ENCODE results near the gene EHF. TPM values are rescaled to one million over a fixed set of nuclear protein-coding genes. Genes with fewer than 3 reads are reported as not detected.
"Not testable (repeated sequence)": the region's sequence is repeated elsewhere in the genome, so short reads cannot be mapped to it uniquely, and the experiment has no call there.

EHF gene
- total RNA-seq, 1 donor from 2014 or later, result not detected

DNA sequence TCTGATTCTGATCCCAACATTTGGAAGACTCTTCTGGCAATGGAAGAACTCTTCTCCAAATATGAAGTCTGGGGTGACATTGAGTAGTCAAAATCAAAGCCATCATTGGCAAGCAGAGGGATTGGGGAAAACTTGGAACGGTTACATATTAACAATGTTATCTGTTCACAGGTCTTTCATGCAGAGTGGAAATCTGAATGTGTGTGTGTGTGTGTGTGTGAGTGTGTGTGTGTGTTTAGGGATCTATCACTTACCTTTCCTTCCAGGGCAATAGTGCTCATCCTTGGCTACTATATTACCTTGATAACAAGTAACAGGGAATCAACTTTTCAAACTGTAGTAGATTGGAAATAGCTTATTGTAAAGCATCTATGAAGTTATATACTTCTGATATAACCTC is 55.3 kb downstream of the EHF start:
- no peaks in the 10 kb centered on the region for H3K9me3 ChIP-seq (ENCODE audit: control insufficient read depth in 3 of 3, low read length in 3 of 3)
- H3K27me3 ChIP-seq (ENCODE audit: control insufficient read depth in 3 of 3, insufficient read depth in 3 of 3, low read length in 3 of 3), result no peaks in the 10 kb centered on the region
- no peak overlapping the region for H3K9ac ChIP-seq (ENCODE audit: low read depth in 1 of 3, low read length in 3 of 3)
- H3K4me1 ChIP-seq (ENCODE audit: control insufficient read depth in 3 of 3, insufficient read depth in 3 of 3, low read length in 3 of 3), result no peaks in the 10 kb centered on the region
- H3K36me3 ChIP-seq (ENCODE audit: control insufficient read depth in 3 of 3, insufficient read depth in 3 of 3, low read length in 3 of 3), result no peaks in the 10 kb centered on the region
- no peak overlapping the region for H3K4me3 ChIP-seq (ENCODE audit: low read length in 3 of 3)
- H3K27ac ChIP-seq (ENCODE audit: low read depth, low read length), result no peak overlapping the region

DNA sequence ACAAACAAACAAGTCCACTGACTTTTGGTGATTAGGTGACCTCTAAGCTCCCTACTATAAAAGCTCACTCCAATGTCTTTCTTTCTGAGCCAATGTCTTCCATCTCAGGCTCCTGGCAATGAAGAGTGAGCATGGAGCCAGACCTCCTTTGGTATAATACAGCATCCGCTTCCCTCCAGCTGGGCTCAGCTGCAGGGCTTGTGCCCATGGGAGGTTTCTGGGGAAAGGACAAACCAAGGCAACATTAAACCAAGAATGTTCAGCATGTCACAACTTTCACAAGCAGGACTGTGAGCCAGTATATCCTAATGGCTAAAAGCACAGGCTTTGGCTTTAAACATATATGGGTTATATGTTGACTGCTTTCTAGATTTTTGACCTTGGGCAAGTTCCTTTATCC is 58.8 kb downstream of the EHF start:
- Histone ChIP-seq H3K36me3 (ENCODE audit: control insufficient read depth in 3 of 3, insufficient read depth in 3 of 3, low read length in 3 of 3) (no peaks in the 10 kb centered on the region), H3K9ac (ENCODE audit: low read depth in 1 of 3, low read length in 3 of 3) (no peak overlapping the region), H3K27ac (ENCODE audit: low read depth, low read length) (no peak overlapping the region), H3K4me1 (ENCODE audit: control insufficient read depth in 3 of 3, insufficient read depth in 3 of 3, low read length in 3 of 3) (no peaks in the 10 kb centered on the region), H3K4me3 (ENCODE audit: low read length in 3 of 3) (no peak overlapping the region), H3K27me3 (ENCODE audit: control insufficient read depth in 3 of 3, insufficient read depth in 3 of 3, low read length in 3 of 3) (no peaks in the 10 kb centered on the region), H3K9me3 (ENCODE audit: control insufficient read depth in 3 of 3, low read length in 3 of 3) (no peaks in the 10 kb centered on the region)

DNA sequence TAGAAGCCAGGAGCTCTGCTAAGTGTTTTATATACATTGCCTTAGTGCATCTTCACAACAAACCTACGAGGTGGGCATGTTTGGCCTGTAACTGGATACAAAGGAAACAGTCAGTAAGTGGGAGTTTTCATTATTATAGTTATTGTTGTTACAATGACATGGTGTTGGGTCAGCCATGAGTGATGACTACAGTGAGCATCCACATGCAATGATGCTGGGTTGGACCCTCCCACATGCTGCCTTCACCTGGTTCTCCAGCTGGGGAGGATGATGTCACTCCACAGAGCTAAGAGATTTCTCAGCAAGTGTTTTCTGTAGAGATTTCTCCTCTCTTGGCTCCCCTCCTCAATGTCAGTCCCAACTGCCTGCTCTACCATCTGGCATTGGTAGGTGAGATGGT is 59.3 kb downstream of the EHF start:
- Histone ChIP-seq H3K27ac (ENCODE audit: low read depth, low read length) (no peak overlapping the region), H3K9ac (ENCODE audit: low read depth in 1 of 3, low read length in 3 of 3) (no peak overlapping the region), H3K4me3 (ENCODE audit: low read length in 3 of 3) (no peak overlapping the region), H3K4me1 (ENCODE audit: control insufficient read depth in 3 of 3, insufficient read depth in 3 of 3, low read length in 3 of 3) (no peaks in the 10 kb centered on the region), H3K36me3 (ENCODE audit: control insufficient read depth in 3 of 3, insufficient read depth in 3 of 3, low read length in 3 of 3) (no peaks in the 10 kb centered on the region), H3K9me3 (ENCODE audit: control insufficient read depth in 3 of 3, low read length in 3 of 3) (no peaks in the 10 kb centered on the region), H3K27me3 (ENCODE audit: control insufficient read depth in 3 of 3, insufficient read depth in 3 of 3, low read length in 3 of 3) (no peaks in the 10 kb centered on the region)

- H3K36me3 ChIP-seq (ENCODE audit: control insufficient read depth in 3 of 3, insufficient read depth in 3 of 3, low read length in 3 of 3), result no peaks in the 10 kb centered on the region
- no peaks in the 10 kb centered on the region for H3K4me1 ChIP-seq (ENCODE audit: control insufficient read depth in 3 of 3, insufficient read depth in 3 of 3, low read length in 3 of 3)
- no peaks in the 10 kb centered on the region for H3K27me3 ChIP-seq (ENCODE audit: control insufficient read depth in 3 of 3, insufficient read depth in 3 of 3, low read length in 3 of 3)
- H3K9me3 ChIP-seq (ENCODE audit: control insufficient read depth in 3 of 3, low read length in 3 of 3), result no peaks in the 10 kb centered on the region
- no peak overlapping the region for H3K4me3 ChIP-seq (ENCODE audit: low read length in 3 of 3)
- no peak overlapping the region for H3K27ac ChIP-seq (ENCODE audit: low read depth, low read length)
- H3K9ac ChIP-seq (ENCODE audit: low read depth in 1 of 3, low read length in 3 of 3), result no peak overlapping the region
Measured at GRCh38 chr11:34680918-34681586, 60.2 kb downstream of the EHF start.

GRCh38 chr11:34682825-34683224 is 61.9 kb downstream of the EHF start:
- no peak overlapping the region for H3K9ac ChIP-seq (ENCODE audit: low read depth in 1 of 3, low read length in 3 of 3)
- H3K36me3 ChIP-seq (ENCODE audit: control insufficient read depth in 3 of 3, insufficient read depth in 3 of 3, low read length in 3 of 3), result no peaks in the 10 kb centered on the region
- no peak overlapping the region for H3K27ac ChIP-seq (ENCODE audit: low read depth, low read length)

DNA sequence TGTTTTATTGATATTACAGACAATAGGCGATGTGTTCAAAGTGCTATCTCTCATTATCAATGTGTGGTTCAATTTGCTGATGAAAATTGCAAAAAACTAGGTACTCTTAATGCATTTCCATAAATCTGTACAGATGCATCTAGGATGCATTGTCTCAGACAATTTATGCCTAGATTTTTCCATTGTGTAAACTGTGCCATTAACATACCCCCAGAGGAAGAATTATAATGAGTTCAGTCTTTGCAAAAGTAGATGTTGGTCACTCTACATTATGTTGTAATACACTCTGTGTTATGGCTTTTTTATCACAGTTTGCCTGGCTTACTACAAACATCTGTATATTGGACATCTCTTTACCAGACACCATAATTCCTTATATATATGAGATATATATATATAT is 62.5 kb downstream of the EHF start:
- no peak overlapping the region for H3K27ac ChIP-seq (ENCODE audit: low read depth, low read length)
- H3K27me3 ChIP-seq (ENCODE audit: control insufficient read depth in 3 of 3, insufficient read depth in 3 of 3, low read length in 3 of 3), result no peaks in the 10 kb centered on the region
- no peaks in the 10 kb centered on the region for H3K9me3 ChIP-seq (ENCODE audit: control insufficient read depth in 3 of 3, low read length in 3 of 3)
- H3K9ac ChIP-seq (ENCODE audit: low read depth in 1 of 3, low read length in 3 of 3), result no peak overlapping the region
- no peaks in the 10 kb centered on the region for H3K36me3 ChIP-seq (ENCODE audit: control insufficient read depth in 3 of 3, insufficient read depth in 3 of 3, low read length in 3 of 3)
- no peak overlapping the region for H3K4me3 ChIP-seq (ENCODE audit: low read length in 3 of 3)
- H3K4me1 ChIP-seq (ENCODE audit: control insufficient read depth in 3 of 3, insufficient read depth in 3 of 3, low read length in 3 of 3), result no peaks in the 10 kb centered on the region

More at GRCh38 chr11:34682825-34683224, 61.9 kb downstream of the EHF start:
- no peaks in the 10 kb centered on the region for H3K9me3 ChIP-seq (ENCODE audit: control insufficient read depth in 3 of 3, low read length in 3 of 3)
- no peak overlapping the region for H3K4me3 ChIP-seq (ENCODE audit: low read length in 3 of 3)
- no peaks in the 10 kb centered on the region for H3K4me1 ChIP-seq (ENCODE audit: control insufficient read depth in 3 of 3, insufficient read depth in 3 of 3, low read length in 3 of 3)
- H3K27me3 ChIP-seq (ENCODE audit: control insufficient read depth in 3 of 3, insufficient read depth in 3 of 3, low read length in 3 of 3), result no peaks in the 10 kb centered on the region

GRCh38 chr11:34685864-34686263 is 65.0 kb downstream of the EHF start:
- Histone ChIP-seq H3K27ac (ENCODE audit: low read depth, low read length) (no peak overlapping the region), H3K9ac (ENCODE audit: low read depth in 1 of 3, low read length in 3 of 3) (no peak overlapping the region), H3K27me3 (ENCODE audit: control insufficient read depth in 3 of 3, insufficient read depth in 3 of 3, low read length in 3 of 3) (no peaks in the 10 kb centered on the region), H3K4me1 (ENCODE audit: control insufficient read depth in 3 of 3, insufficient read depth in 3 of 3, low read length in 3 of 3) (no peaks in the 10 kb centered on the region), H3K4me3 (ENCODE audit: low read length in 3 of 3) (no peak overlapping the region), H3K9me3 (ENCODE audit: control insufficient read depth in 3 of 3, low read length in 3 of 3) (no peaks in the 10 kb centered on the region), H3K36me3 (ENCODE audit: control insufficient read depth in 3 of 3, insufficient read depth in 3 of 3, low read length in 3 of 3) (no peaks in the 10 kb centered on the region)

DNA sequence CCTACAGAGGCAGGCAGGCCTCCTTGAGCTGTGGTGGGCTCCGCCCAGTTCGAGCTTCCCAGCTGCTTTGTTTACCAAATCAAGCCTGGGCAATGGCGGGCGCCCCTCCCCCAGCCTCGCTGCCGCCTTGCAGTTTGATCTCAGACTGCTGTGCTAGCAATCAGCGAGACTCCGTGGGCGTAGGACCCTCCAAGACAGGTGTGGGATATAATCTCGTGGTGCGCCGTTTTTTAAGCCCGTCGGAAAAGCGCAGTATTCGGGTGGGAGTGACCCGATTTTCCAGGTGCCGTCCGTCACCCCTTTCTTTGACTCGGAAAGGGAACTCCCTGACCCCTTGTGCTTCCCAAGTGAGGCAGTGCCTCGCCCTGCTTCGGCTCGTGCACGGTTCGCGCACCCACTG is 71.4 kb downstream of the EHF start:
- not testable (repeated sequence) for H3K27me3 ChIP-seq (ENCODE audit: control insufficient read depth in 3 of 3, insufficient read depth in 3 of 3, low read length in 3 of 3); H3K4me3 ChIP-seq (ENCODE audit: low read length in 3 of 3); H3K9me3 ChIP-seq (ENCODE audit: control insufficient read depth in 3 of 3, low read length in 3 of 3); H3K4me1 ChIP-seq (ENCODE audit: control insufficient read depth in 3 of 3, insufficient read depth in 3 of 3, low read length in 3 of 3); H3K27ac ChIP-seq (ENCODE audit: low read depth, low read length); H3K9ac ChIP-seq (ENCODE audit: low read depth in 1 of 3, low read length in 3 of 3); H3K36me3 ChIP-seq (ENCODE audit: control insufficient read depth in 3 of 3, insufficient read depth in 3 of 3, low read length in 3 of 3)

DNA sequence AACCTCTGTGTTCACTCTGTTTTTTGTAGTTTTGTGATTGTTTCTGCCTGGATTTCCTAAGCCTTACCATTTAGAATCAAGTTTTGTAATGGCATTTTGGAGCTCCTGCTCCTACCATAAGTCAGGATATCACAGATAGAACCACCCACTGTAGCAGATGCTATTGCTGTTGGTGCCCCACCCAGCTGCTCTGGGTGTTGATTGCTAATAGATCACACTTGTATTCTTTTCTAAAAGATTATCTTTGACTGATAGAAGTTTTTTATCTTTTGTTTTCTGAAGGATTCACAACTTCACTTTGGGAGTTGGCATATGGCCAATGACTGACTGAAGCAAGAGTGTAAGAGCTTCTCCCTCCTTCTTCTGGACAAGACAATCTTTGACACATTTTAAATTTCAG is 76.0 kb downstream of the EHF start:
- Histone ChIP-seq H3K27me3 (ENCODE audit: control insufficient read depth in 3 of 3, insufficient read depth in 3 of 3, low read length in 3 of 3) (no peaks in the 10 kb centered on the region), H3K9me3 (ENCODE audit: control insufficient read depth in 3 of 3, low read length in 3 of 3) (no peaks in the 10 kb centered on the region), H3K4me3 (ENCODE audit: low read length in 3 of 3) (no peak overlapping the region), H3K9ac (ENCODE audit: low read depth in 1 of 3, low read length in 3 of 3) (no peak overlapping the region), H3K27ac (ENCODE audit: low read depth, low read length) (no peak overlapping the region), H3K36me3 (ENCODE audit: control insufficient read depth in 3 of 3, insufficient read depth in 3 of 3, low read length in 3 of 3) (no peaks in the 10 kb centered on the region), H3K4me1 (ENCODE audit: control insufficient read depth in 3 of 3, insufficient read depth in 3 of 3, low read length in 3 of 3) (no peaks in the 10 kb centered on the region)

- no peaks in the 10 kb centered on the region for H3K36me3 ChIP-seq (ENCODE audit: control insufficient read depth in 3 of 3, insufficient read depth in 3 of 3, low read length in 3 of 3)
- peaks cover 0 to 8% (median 5%) of the 10 kb centered on the region in 3 donors for H3K9me3 ChIP-seq (ENCODE audit: control insufficient read depth in 3 of 3, low read length in 3 of 3)
- no peaks in the 10 kb centered on the region for H3K27me3 ChIP-seq (ENCODE audit: control insufficient read depth in 3 of 3, insufficient read depth in 3 of 3, low read length in 3 of 3)
- H3K4me1 ChIP-seq (ENCODE audit: control insufficient read depth in 3 of 3, insufficient read depth in 3 of 3, low read length in 3 of 3), result no peaks in the 10 kb centered on the region
- no peak overlapping the region for H3K27ac ChIP-seq (ENCODE audit: low read depth, low read length)
- no peak overlapping the region for H3K9ac ChIP-seq (ENCODE audit: low read depth in 1 of 3, low read length in 3 of 3)
- H3K4me3 ChIP-seq (ENCODE audit: low read length in 3 of 3), result no peak overlapping the region
Measured at GRCh38 chr11:34706709-34707461, 86.0 kb downstream of the EHF start.

Data from skeletal muscle tissue (tissue), 4 donors.